HEK293 (cell line): ENCODE data around the gene ABTB2.
"Not testable (repeated sequence)": the region's sequence is repeated elsewhere in the genome, so short reads cannot be mapped to it uniquely, and the experiment has no call there.

Experiments used
- CTCF ChIA-PET: fragments of 350-600 bp; formaldehyde crosslinking; extraction: SDS; loops from one replicate; lab custom pipeline; 2021; ENCODE audit warnings: antibody characterized with exemption; lab: Yijun Ruan, JAX
- POLR2A ChIA-PET: fragments of 300-600 bp; formaldehyde crosslinking; extraction: SDS; loops from one replicate; lab custom pipeline; 2020; ENCODE audit warnings: antibody characterized with exemption, inconsistent platforms; lab: Yijun Ruan, JAX
- H3K27ac ChIP-seq: fragments of 200-500 bp; sonication (Bioruptor generic); 2 replicates; pipeline ENCODE4 v1.5.1; 2014; ENCODE audit warnings: low read depth, low read length, control low read depth, inconsistent platforms; ENCODE audit errors: extremely low read depth
- H3K36me3 ChIP-seq, 2 experiments: fragments of 200-500 bp in 1 of 2; sonication (Bioruptor generic) in 1 of 2; 1 replicate in 1 of 2; 2 replicates in 1 of 2; pipeline ENCODE4 v1.5.1; 2014 to 2017; ENCODE audit warnings: inconsistent platforms in 2 of 2, low read length in 2 of 2; ENCODE audit not compliant: control insufficient read depth in 2 of 2, insufficient read depth in 1 of 2
- H3K4me1 ChIP-seq: fragments of 200-500 bp; sonication (Bioruptor generic); 2 replicates; pipeline ENCODE4 v1.5.1; 2014; ENCODE audit warnings: mild to moderate bottlenecking, low read length, inconsistent platforms; ENCODE audit not compliant: control insufficient read depth, insufficient read depth
- H3K4me3 ChIP-seq: 2 replicates; pipeline ENCODE4 v1.5.1; 2011; ENCODE audit warnings: low read depth, mild to moderate bottlenecking, control low read depth, low read length, moderate library complexity
- H3K9me3 ChIP-seq: fragments of 200-500 bp; sonication (Bioruptor generic); 2 replicates; pipeline ENCODE4 v1.5.1; 2014; ENCODE audit warnings: low read depth, low read length, inconsistent platforms; ENCODE audit not compliant: control insufficient read depth, insufficient read depth
- HIC1 ChIP-seq: fragments of 450-650 bp; formaldehyde crosslinking; IDR thresholded peaks from 2 replicates; pipeline ENCODE4 v1.5.1; 2016; ENCODE audit warnings: missing biosample characterization, missing genetic modification characterization
- HOXA7 ChIP-seq: sonication (generic); formaldehyde crosslinking; IDR thresholded peaks from 2 replicates; pipeline ENCODE4 v1.8.1; 2022; ENCODE audit warnings: missing genetic modification reagents, borderline replicate concordance
- MYNN ChIP-seq: fragments of 450-650 bp; formaldehyde crosslinking; IDR thresholded peaks from 2 replicates; pipeline ENCODE4 v1.5.1; 2016; ENCODE audit warnings: missing biosample characterization, missing genetic modification characterization, borderline replicate concordance
- OVOL3 ChIP-seq: fragments of 450-650 bp; formaldehyde crosslinking; IDR thresholded peaks from 2 replicates; pipeline ENCODE4 v1.5.1; 2016; ENCODE audit warnings: missing biosample characterization, missing genetic modification characterization
- PRDM1 ChIP-seq: fragments of 450-650 bp; formaldehyde crosslinking; IDR thresholded peaks from 2 replicates; pipeline ENCODE4; 2016; ENCODE audit warnings: missing biosample characterization, missing genetic modification characterization
- SETDB1 ChIP-seq: IDR thresholded peaks from one replicate; pipeline ENCODE4 v1.6.1; 2017; ENCODE audit warnings: mild to moderate bottlenecking, low read length, moderate library complexity, mixed read lengths; ENCODE audit not compliant: insufficient read length
- ZBTB11 ChIP-seq: fragments of 450-650 bp; formaldehyde crosslinking; conservative IDR thresholded peaks from 2 replicates; pipeline ENCODE4 v1.5.1; 2016; ENCODE audit warnings: low read depth, missing biosample characterization, missing genetic modification characterization
- ZFP37 ChIP-seq: fragments of 450-650 bp; formaldehyde crosslinking; IDR thresholded peaks from 2 replicates; pipeline ENCODE4 v1.5.1; 2016; ENCODE audit warnings: missing biosample characterization, missing genetic modification characterization
- ZNF341 ChIP-seq: fragments of 450-650 bp; formaldehyde crosslinking; IDR thresholded peaks from 2 replicates; pipeline ENCODE4; 2016; ENCODE audit warnings: low read depth, missing biosample characterization, missing genetic modification characterization
- ZNF37A ChIP-seq: fragments of 450-650 bp; IDR thresholded peaks from 2 replicates; pipeline ENCODE4 v1.5.1; 2018; ENCODE audit warnings: missing biosample characterization, missing genetic modification characterization
- ZNF488 ChIP-seq: fragments of 450-650 bp; formaldehyde crosslinking; IDR thresholded peaks from 2 replicates; pipeline ENCODE4 v1.5.1; 2016; ENCODE audit warnings: missing biosample characterization, missing genetic modification characterization
- ZNF544 ChIP-seq: fragments of 450-650 bp; formaldehyde crosslinking; IDR thresholded peaks from 2 replicates; pipeline ENCODE4 v1.5.0; 2017; ENCODE audit warnings: missing biosample characterization, missing genetic modification characterization
- ZNF701 ChIP-seq: fragments of 450-650 bp; formaldehyde crosslinking; IDR thresholded peaks from 2 replicates; pipeline ENCODE4 v1.5.1; 2016; ENCODE audit warnings: missing biosample characterization, missing genetic modification characterization
- ZNF707 ChIP-seq: fragments of 450-650 bp; formaldehyde crosslinking; IDR thresholded peaks from 2 replicates; pipeline ENCODE4 v1.5.1; 2016; ENCODE audit warnings: missing biosample characterization, missing genetic modification characterization
- ZNF777 ChIP-seq: fragments of 450-650 bp; formaldehyde crosslinking; IDR thresholded peaks from 2 replicates; pipeline ENCODE4 v1.5.1; 2017; ENCODE audit warnings: missing biosample characterization, missing genetic modification characterization, borderline replicate concordance
- ZSCAN18 ChIP-seq: fragments of 450-650 bp; formaldehyde crosslinking; IDR thresholded peaks from 2 replicates; pipeline ENCODE4 v1.5.1; 2016; ENCODE audit warnings: missing biosample characterization, missing genetic modification characterization

ABTB2 gene

GRCh38 chr11:34386356-34386755 lies 28.5 kb upstream of the ABTB2 start:
- CTCF ChIA-PET: interaction anchor here (0.7 to 1.0 kb wide), 3 partner anchors 20 to 578 kb away, joined by 3 to 4 read pairs (median 3); no protein-coding TSS in a partner anchor
- H3K4me1 ChIP-seq, POLR2A ChIA-PET, H3K9me3 ChIP-seq, H3K27ac ChIP-seq, H3K4me3 ChIP-seq, H3K36me3 ChIP-seq: not testable (repeated sequence)

GRCh38 chr11:34382532-34383276 lies 24.9 kb upstream of the ABTB2 start:
- ChIA-PET CTCF (interaction anchor here (1.2 kb wide), 1 partner anchor 16 kb away, joined by 3 read pairs; no protein-coding TSS in a partner anchor), POLR2A (no interaction called here)
- H3K9me3 ChIP-seq: no peaks in the 10 kb centered on the region
- H3K27ac ChIP-seq: no peak overlapping the region
- no peaks in the 10 kb centered on the region for H3K4me1 ChIP-seq
- H3K4me3 ChIP-seq: no peak overlapping the region
- TF ChIP-seq PRDM1 (tag by site-specific recombination): no peak
- H3K36me3 ChIP-seq: no peaks in the 10 kb centered on the region

GRCh38 chr11:34381775-34382174 lies 24.0 kb upstream of the ABTB2 start:
- Histone ChIP-seq H3K9me3 (no peaks in the 10 kb centered on the region), H3K4me3 (no peak overlapping the region), H3K36me3 (no peaks in the 10 kb centered on the region), H3K4me1 (no peaks in the 10 kb centered on the region), H3K27ac (no peak overlapping the region)
- ChIA-PET CTCF (interaction anchor here (1.2 kb wide), 1 partner anchor 15 kb away, joined by 3 read pairs; no protein-coding TSS in a partner anchor), POLR2A (no interaction called here)
- no peak for TF ChIP-seq ZNF37A (tag by site-specific recombination)
- peak; percentile 73 for TF ChIP-seq SETDB1

- TF ChIP-seq ZNF544 (tag by site-specific recombination): no peak
- TF ChIP-seq ZSCAN18 (tag by site-specific recombination): no peak
- no peak for TF ChIP-seq HOXA7
- TF ChIP-seq ZFP37: no peak
- no peak for TF ChIP-seq ZNF707 (tag by site-specific recombination)
- H3K4me1 ChIP-seq: no peaks in the 10 kb centered on the region
- H3K9me3 ChIP-seq: no peaks in the 10 kb centered on the region
- ChIA-PET POLR2A (no interaction called here), CTCF (interaction anchor here (0.6 to 0.7 kb wide), 3 partner anchors 48 to 357 kb away, joined by 3 to 5 read pairs (median 3); no protein-coding TSS in a partner anchor)
- no peak overlapping the region for H3K27ac ChIP-seq
- H3K4me3 ChIP-seq: no peak overlapping the region
- H3K36me3 ChIP-seq: no peaks in the 10 kb centered on the region
Measured at GRCh38 chr11:34380696-34381095, 22.9 kb upstream of the ABTB2 start.

- CTCF ChIA-PET: interaction anchor here (0.6 kb wide), 1 partner anchor 103 kb away, joined by 3 read pairs; no protein-coding TSS in a partner anchor
- POLR2A ChIA-PET: no interaction called here
- no peak for TF ChIP-seq HIC1 (tag by site-specific recombination)
- no peak for TF ChIP-seq ZBTB11
- TF ChIP-seq ZNF701 (tag by site-specific recombination): no peak
- no peak for TF ChIP-seq ZNF488 (tag by site-specific recombination)
- TF ChIP-seq MYNN (tag by site-specific recombination): no peak
- TF ChIP-seq ZNF777 (tag by site-specific recombination): no peak
- TF ChIP-seq OVOL3 (tag by site-specific recombination): no peak
- no peak for TF ChIP-seq ZNF341
Measured at GRCh38 chr11:34379539-34379938, 21.7 kb upstream of the ABTB2 start.

More at GRCh38 chr11:34379539-34379938, 21.7 kb upstream of the ABTB2 start:
- Histone ChIP-seq H3K27ac (no peak overlapping the region), H3K4me1 (no peaks in the 10 kb centered on the region), H3K4me3 (no peak overlapping the region), H3K9me3 (no peaks in the 10 kb centered on the region), H3K36me3 (no peaks in the 10 kb centered on the region)
